Brain microvascular endothelial cell (primary cell): ENCODE data around the gene LATS2.

Source experiments
- DNase-seq: peaks from one replicate; pipeline ENCODE4 v3.0.0-alpha.2; 2020
- H3K27ac ChIP-seq: fragments of 250-450 bp; sonication (Bioruptor Pico); 2 replicates; pipeline ENCODE4 v1.5.1; 2020; ENCODE audit warnings: mild to moderate bottlenecking, moderate library complexity
- H3K27me3 ChIP-seq: fragments of 250-450 bp; sonication (Bioruptor Pico); replicated peaks from 2 replicates; pipeline ENCODE4 v1.5.1; 2020; ENCODE audit warnings: mild to moderate bottlenecking
- H3K36me3 ChIP-seq: fragments of 250-450 bp; sonication (Bioruptor Pico); replicated peaks from 2 replicates; pipeline ENCODE4 v1.5.1; 2020; ENCODE audit warnings: mild to moderate bottlenecking
- H3K4me3 ChIP-seq: 2 replicates; pipeline ENCODE4 v1.5.1; 2011; ENCODE audit warnings: low read depth, mild to moderate bottlenecking, control low read depth, low read length, moderate library complexity
- in situ Hi-C: cut with HindIII; loops from 2 replicates; pipeline ENCODE4 v1.10.0; 2017; ENCODE audit warnings: low sequenced_read_pairs, low pct_ligation_motif_present
- TF ChIP-seq, protein P1 (sequence below): IDR thresholded peaks from 2 replicates; pipeline ENCODE4 v1.5.1; 2011; ENCODE audit warnings: low read depth, mild to moderate bottlenecking, moderate library complexity, low read length, control low read depth, inconsistent platforms; ENCODE audit errors: missing control alignments

The LATS2 gene

GRCh38 chr13:20991741-20992520, 69.5 kb downstream of the LATS2 start:
- Histone ChIP-seq H3K27me3 (no peaks in the 10 kb centered on the region), H3K4me3 (no peak overlapping the region), H3K27ac (no peak overlapping the region), H3K36me3 (peaks cover 34% of the 10 kb centered on the region)
- no peak for DNase-seq
- TF ChIP-seq, protein P1, sequence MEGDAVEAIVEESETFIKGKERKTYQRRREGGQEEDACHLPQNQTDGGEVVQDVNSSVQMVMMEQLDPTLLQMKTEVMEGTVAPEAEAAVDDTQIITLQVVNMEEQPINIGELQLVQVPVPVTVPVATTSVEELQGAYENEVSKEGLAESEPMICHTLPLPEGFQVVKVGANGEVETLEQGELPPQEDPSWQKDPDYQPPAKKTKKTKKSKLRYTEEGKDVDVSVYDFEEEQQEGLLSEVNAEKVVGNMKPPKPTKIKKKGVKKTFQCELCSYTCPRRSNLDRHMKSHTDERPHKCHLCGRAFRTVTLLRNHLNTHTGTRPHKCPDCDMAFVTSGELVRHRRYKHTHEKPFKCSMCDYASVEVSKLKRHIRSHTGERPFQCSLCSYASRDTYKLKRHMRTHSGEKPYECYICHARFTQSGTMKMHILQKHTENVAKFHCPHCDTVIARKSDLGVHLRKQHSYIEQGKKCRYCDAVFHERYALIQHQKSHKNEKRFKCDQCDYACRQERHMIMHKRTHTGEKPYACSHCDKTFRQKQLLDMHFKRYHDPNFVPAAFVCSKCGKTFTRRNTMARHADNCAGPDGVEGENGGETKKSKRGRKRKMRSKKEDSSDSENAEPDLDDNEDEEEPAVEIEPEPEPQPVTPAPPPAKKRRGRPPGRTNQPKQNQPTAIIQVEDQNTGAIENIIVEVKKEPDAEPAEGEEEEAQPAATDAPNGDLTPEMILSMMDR: no peak
- in situ Hi-C loops: no loop called here

DNA sequence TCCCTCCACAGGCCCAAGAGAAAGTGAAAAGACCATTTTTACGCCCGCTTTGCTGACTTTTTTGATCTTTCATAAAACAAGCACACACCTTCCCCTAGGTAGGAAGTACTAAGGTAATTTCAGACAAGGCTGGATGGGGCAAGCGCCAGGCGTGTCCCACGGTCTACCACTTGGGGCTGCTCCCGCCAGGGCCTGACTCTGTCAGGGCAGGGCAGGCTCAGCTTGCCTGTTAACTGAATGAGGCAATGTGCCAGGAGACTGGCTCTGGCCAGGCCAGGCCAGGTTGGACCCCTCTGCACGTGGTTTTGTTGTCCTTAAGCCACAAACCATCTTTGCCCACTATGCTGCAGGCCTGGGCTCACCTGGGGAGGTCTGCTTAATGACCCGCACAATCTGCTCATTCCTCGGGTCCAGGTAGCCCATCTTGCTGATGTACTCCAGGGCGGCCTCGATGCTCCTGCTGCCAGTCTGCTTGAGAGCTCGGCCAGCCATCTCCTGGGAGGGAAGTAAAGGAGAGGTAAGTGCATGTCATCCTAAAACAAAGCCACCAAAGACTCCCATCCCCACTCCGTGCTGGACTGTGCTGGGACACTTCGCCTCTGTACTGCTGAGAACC, 70.4 kb downstream of the LATS2 start:
- no peak overlapping the region for H3K4me3 ChIP-seq
- in situ Hi-C loops: no loop called here
- H3K36me3 ChIP-seq: peaks cover 39% of the 10 kb centered on the region
- TF ChIP-seq, protein P1: no peak
- no peak overlapping the region for H3K27ac ChIP-seq
- no peaks in the 10 kb centered on the region for H3K27me3 ChIP-seq
- no peak for DNase-seq

- no peak for DNase-seq
- no peak overlapping the region for H3K4me3 ChIP-seq
- H3K27me3 ChIP-seq: no peaks in the 10 kb centered on the region
- H3K27ac ChIP-seq: no peak overlapping the region
- TF ChIP-seq, protein P1: no peak
- peaks cover 45% of the 10 kb centered on the region for H3K36me3 ChIP-seq
- in situ Hi-C loops: no loop called here
Observed at GRCh38 chr13:20989656-20990321, 71.6 kb downstream of the LATS2 start.

DNA sequence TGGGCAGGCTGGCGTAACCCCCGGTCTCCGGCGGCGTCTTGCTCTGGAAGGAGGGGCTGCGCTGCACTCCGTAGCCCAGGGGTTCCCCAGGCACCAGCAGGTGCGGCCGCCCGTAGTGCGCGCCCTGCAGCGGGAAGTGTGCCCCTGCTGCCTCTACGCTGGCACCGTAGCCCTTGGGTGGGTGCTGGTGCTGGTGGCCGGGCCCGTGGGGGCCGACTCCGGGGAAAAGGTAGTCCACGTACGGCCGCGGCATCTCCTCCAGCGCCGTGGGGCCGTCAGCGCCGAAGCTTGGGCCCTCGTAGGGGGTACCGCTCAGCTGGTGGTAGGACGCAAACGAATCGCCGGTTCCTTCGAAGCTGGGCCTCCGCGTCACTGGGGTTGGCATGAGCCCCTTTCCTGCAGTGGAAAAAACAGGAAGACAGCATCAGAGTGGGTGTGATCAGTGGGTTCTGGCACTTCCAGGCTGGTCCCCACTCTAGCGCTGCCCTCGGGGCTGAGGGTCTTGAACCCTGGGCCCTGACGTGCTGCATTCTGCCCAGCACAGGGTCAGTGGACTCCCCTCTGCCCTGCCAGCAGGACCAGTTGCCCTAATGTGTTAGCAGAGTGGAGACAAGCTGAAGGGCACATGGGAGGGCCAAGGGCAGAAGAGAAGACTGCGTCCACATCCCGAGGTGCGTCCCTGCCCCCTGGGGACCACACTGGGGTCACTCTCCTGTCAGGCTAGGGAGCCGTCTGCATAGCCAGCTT, 72.3 kb downstream of the LATS2 start:
- H3K27me3 ChIP-seq: no peaks in the 10 kb centered on the region
- no peak overlapping the region for H3K27ac ChIP-seq
- peaks cover 45% of the 10 kb centered on the region for H3K36me3 ChIP-seq
- no peak for DNase-seq
- in situ Hi-C loops: no loop called here
- TF ChIP-seq, protein P1: no peak
- H3K4me3 ChIP-seq: no peak overlapping the region

DNA sequence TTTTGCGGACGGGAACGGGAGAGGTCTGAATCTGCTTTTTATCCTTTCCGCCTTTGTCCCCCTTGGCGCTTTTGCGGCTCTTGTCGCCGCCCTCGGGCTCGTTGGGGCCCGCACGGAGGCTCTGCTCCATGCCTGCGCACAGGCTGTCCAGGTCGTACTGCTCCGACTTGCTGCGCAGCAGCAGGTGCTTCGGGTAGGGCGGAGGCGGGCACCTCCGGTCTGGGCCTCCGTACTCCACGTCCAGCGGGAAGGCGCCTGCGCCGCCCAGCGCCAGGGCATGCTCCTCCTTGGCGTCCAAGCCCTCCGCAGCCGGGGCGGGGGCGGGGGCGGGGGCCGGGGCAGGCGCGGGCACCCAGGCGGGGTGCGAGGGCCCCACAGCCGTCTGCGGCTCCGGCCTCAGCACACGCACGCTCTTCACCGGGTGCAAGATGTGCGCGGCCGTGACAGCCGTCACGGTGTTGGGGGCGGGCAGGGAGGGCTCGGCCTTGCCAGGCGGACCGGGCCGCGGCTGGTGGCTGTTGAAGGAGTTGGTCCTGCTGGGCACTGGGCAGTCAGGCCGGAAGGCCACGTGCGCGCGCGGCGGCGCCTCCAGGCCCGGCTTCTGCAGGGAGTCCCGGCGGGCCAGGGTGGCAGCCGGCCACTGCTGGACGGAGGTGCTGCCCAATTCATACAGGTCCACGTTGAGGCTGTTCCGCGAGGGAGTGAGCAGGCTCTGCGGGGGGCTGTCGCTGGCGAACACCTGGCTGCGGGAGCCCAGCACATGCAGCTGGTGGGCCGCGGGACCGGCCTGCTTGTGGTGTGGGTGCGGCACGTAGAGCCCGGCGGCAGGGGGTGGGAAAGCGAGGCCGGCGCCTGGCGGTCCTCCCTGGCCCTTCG, 73.1 kb downstream of the LATS2 start:
- H3K36me3 ChIP-seq: peaks cover 50% of the 10 kb centered on the region
- TF ChIP-seq, protein P1: no peak
- H3K27me3 ChIP-seq: no peaks in the 10 kb centered on the region
- in situ Hi-C loops: no loop called here
- no peak overlapping the region for H3K27ac ChIP-seq
- no peak for DNase-seq
- H3K4me3 ChIP-seq: no peak overlapping the region
